GM12878 (cell line): ENCODE results near the gene LHX6. TPM values are rescaled to one million over a fixed set of nuclear protein-coding genes. Genes with fewer than 3 reads are reported as not detected.

Experiments
- ATAC-seq: fragments of 200-7000 bp; cut with Tn5 transposase; 3 replicates; pipeline ENCODE4 v1.9.1; 2020; ENCODE audit warnings: mild to moderate bottlenecking, moderate library complexity
- BruUV-seq: library from RNA; stranded (reverse); fragments of 400-500 nt; replicated peaks from 2 replicates; lab custom pipeline; 2021; lab: Mats Ljungman, UMichigan
- CTCF ChIA-PET: fragments of 300-600 bp; sonication (Branson Sonifier 250); formaldehyde crosslinking; extraction: SDS; loops from one replicate; lab custom pipeline; 2021; ENCODE audit warnings: inconsistent platforms; lab: Yijun Ruan, JAX
- POLR2A ChIA-PET: fragments of 350-600 bp; formaldehyde crosslinking; extraction: SDS; loops from one replicate; lab custom pipeline; 2021; ENCODE audit warnings: inconsistent platforms; lab: Charles Lee
- RAD21 ChIA-PET: fragments of 300-600 bp; sonication (Branson Sonifier 250); formaldehyde crosslinking; loops from one replicate; lab custom pipeline; 2023; ENCODE audit warnings: antibody characterized with exemption; ENCODE audit not compliant: unreplicated experiment; lab: Charles Lee
- SMC1A ChIA-PET: fragments of 300-600 bp; sonication (Branson Sonifier 250); formaldehyde crosslinking; loops from one replicate; lab custom pipeline; 2023; ENCODE audit not compliant: unreplicated experiment, uncharacterized antibody; lab: Charles Lee
- DNase-seq: peaks from one replicate; pipeline ENCODE4 v3.0.0-alpha.2; 2011; ENCODE audit warnings: low read depth, low spot score
- FAIRE-seq: peaks from 3 replicates; lab custom pipeline; 2011; peaks lifted over from hg19 to GRCh38; lab: Jason Lieb, UNC
- H2AFZ ChIP-seq: 2 replicates; pipeline ENCODE4 v1.6.0; 2011; ENCODE audit warnings: low read depth, low read length, control low read depth; ENCODE audit not compliant: control insufficient read depth
- H3K27ac ChIP-seq: 2 replicates; pipeline ENCODE4 v1.5.1; 2011; ENCODE audit warnings: control low read depth; ENCODE audit not compliant: control insufficient read depth, insufficient read depth
- H3K27me3 ChIP-seq, 2 experiments: replicated peaks in 1 of 2; 2 replicates each; pipeline versions ENCODE4 v1.6.0 to v1.6.1; 2011; ENCODE audit warnings: low read length in 1 of 2; ENCODE audit not compliant: control insufficient read depth in 2 of 2, insufficient read depth in 2 of 2
- H3K36me3 ChIP-seq, 2 experiments: 2 replicates each; pipeline ENCODE4 v1.5.1; 2011; ENCODE audit warnings: low read length in 1 of 2; ENCODE audit not compliant: control insufficient read depth in 2 of 2, insufficient read depth in 2 of 2
- H3K4me1 ChIP-seq: 2 replicates; pipeline ENCODE4 v1.6.1; 2011; ENCODE audit warnings: mild to moderate bottlenecking, low read length, moderate library complexity, mixed read lengths; ENCODE audit not compliant: control insufficient read depth, insufficient read depth
- H3K4me2 ChIP-seq: 2 replicates; pipeline ENCODE4 v1.6.0; 2011; ENCODE audit warnings: control low read depth; ENCODE audit not compliant: control insufficient read depth, insufficient read depth
- H3K4me3 ChIP-seq: fragments of 200-600 bp; sonication (generic); 2 replicates; pipeline ENCODE4 v1.5.1; 2016
- H3K79me2 ChIP-seq: 2 replicates; pipeline ENCODE4 v1.6.0; 2011; ENCODE audit warnings: low read length; ENCODE audit not compliant: control insufficient read depth, insufficient read depth
- H3K9ac ChIP-seq: 2 replicates; pipeline ENCODE4 v1.8.0; 2011; ENCODE audit warnings: low read length, control low read depth, mixed read lengths; ENCODE audit not compliant: control insufficient read depth, insufficient read depth
- H3K9me3 ChIP-seq: replicated peaks from 3 replicates; pipeline ENCODE4 v1.5.1; 2011; ENCODE audit warnings: mild to moderate bottlenecking, low read length; ENCODE audit not compliant: control insufficient read depth, insufficient read depth
- H4K20me1 ChIP-seq: 2 replicates; pipeline ENCODE4 v1.6.0; 2011; ENCODE audit not compliant: control insufficient read depth, insufficient read depth
- EED ChIP-seq: sonication (generic); IDR thresholded peaks from 2 replicates; pipeline ENCODE4 v1.6.1; 2016; ENCODE audit warnings: antibody characterized with exemption, low read depth
- FOS ChIP-seq: IDR thresholded peaks from 3 replicates; pipeline ENCODE4 v1.6.1; 2011; ENCODE audit warnings: borderline replicate concordance; ENCODE audit not compliant: insufficient read length; ENCODE audit errors: extremely low read depth
- MYB ChIP-seq: fragments of 150-350 bp; IDR thresholded peaks from 2 replicates; pipeline ENCODE4 v1.6.1; 2014; ENCODE audit warnings: mild to moderate bottlenecking, low read depth, low read length, borderline replicate concordance
- RB1 ChIP-seq: fragments of 450-650 bp; formaldehyde crosslinking; IDR thresholded peaks from 2 replicates; pipeline ENCODE4 v1.6.1; 2017; ENCODE audit warnings: mild to moderate bottlenecking, borderline replicate concordance
- SP1 ChIP-seq: IDR thresholded peaks from one replicate; pipeline ENCODE4 v1.6.1; 2011; ENCODE audit warnings: low read depth, low read length
- STAT3 ChIP-seq: IDR thresholded peaks from 2 replicates; pipeline ENCODE4 v1.6.1; 2011; ENCODE audit warnings: low read depth, low read length, improper control_type of control experiment
- YBX1 ChIP-seq: fragments of 450-650 bp; IDR thresholded peaks from 2 replicates; pipeline ENCODE4 v1.6.1; 2016; ENCODE audit warnings: antibody characterized with exemption
- ZNF217 ChIP-seq: fragments of 450-650 bp; IDR thresholded peaks from 2 replicates; pipeline ENCODE4 v1.6.1; 2017; ENCODE audit warnings: antibody characterized with exemption, mild to moderate bottlenecking
- ZNF622 ChIP-seq: fragments of 450-650 bp; IDR thresholded peaks from 2 replicates; pipeline ENCODE4 v1.6.1; 2017; ENCODE audit warnings: mild to moderate bottlenecking, inconsistent platforms
- WGBS: methylation state at CpG from one replicate; pipeline ENCODE4 v1.1.6; 2016; ENCODE audit warnings: low lambda C conversion rate; ENCODE audit not compliant: insufficient replicate concordance, insufficient coverage; ENCODE audit errors: missing lambda C conversion rate; 5-methylcytosine and 5-hydroxymethylcytosine counted together
- in situ Hi-C: fragments of 300-500 bp; cut with MboI; formaldehyde crosslinking; loops from 9 replicates; pipeline ENCODE4 v1.14.3; 2018; ENCODE audit warnings: mixed read lengths
- intact Hi-C: fragments of 100-400 bp; cut with micrococcal nuclease; formaldehyde crosslinking; loops from one replicate; pipeline ENCODE4 v1.14.2; 2022; ENCODE audit not compliant: unreplicated experiment
- polyA plus RNA-seq, 11 experiments: library from polyadenylated mRNA; depleted of rRNA in 4 of 11; unstranded in 6 of 11; stranded (reverse) in 5 of 11; fragments of >200 nt; fragmentation: Nextera tagmentation in 4 of 11; fragmentation: Illumina TruSeq in 1 of 11; extraction: Ambion mirVana in 4 of 11; extraction: Trizol in 1 of 11; gene quantifications; 1 replicate in 1 of 11; 2 replicates in 10 of 11; pipeline versions ENCODE4 v1.2.1 to v1.2.3, GENCODE V29; 2011 to 2016; ENCODE audit warnings: inconsistent platforms in 2 of 11, missing spikeins in 2 of 11, low read depth in 1 of 11
- total RNA-seq, 4 experiments: library from RNA; depleted of rRNA in 3 of 4; stranded (reverse); fragments of >200 nt in 3 of 4; fragmentation: Illumina TruSeq in 1 of 4; extraction: Trizol in 1 of 4; gene quantifications; 2 replicates each; pipeline versions ENCODE4 v1.2.1 to v1.2.3, GENCODE V29; 2013 to 2021
- TF ChIP-seq, protein P1 (sequence below): fragments of 450-650 bp; IDR thresholded peaks from 2 replicates; pipeline ENCODE4 v1.6.1; 2017; ENCODE audit warnings: low read depth, mild to moderate bottlenecking, moderate library complexity

The LHX6 gene
- total and polyA plus RNA-seq, 10 of the 15 experiments (the other 5 are each of a cell fraction or from before 2014, with no cell fraction given) = not detected

GRCh38 chr9:122207096-122207495 lies 21.7 kb downstream of the LHX6 start (continued):
- no peak for TF ChIP-seq FOS

GRCh38 chr9:122206118-122207046 lies 22.4 kb downstream of the LHX6 start:
- H4K20me1 ChIP-seq = no peaks in the 10 kb centered on the region
- in situ Hi-C loops (no loop called here), intact Hi-C loops (no loop called here)
- H3K4me2 ChIP-seq = no peak overlapping the region
- no peaks in the 10 kb centered on the region for H3K79me2 ChIP-seq
- H3K4me3 ChIP-seq = no peak overlapping the region
- 22% methylated on average over 9 of the region's 9 CpGs for WGBS
- ChIA-PET RAD21 (no interaction called here), SMC1A (no interaction called here), POLR2A (no interaction called here), CTCF (interaction anchor here (0.5 to 1.2 kb wide), 2 partner anchors 22 to 81 kb away, joined by 3 to 4 read pairs; no protein-coding TSS in a partner anchor)
- H3K36me3 ChIP-seq = no peaks in the 10 kb centered on the region
- no peaks in the 10 kb centered on the region for H3K4me1 ChIP-seq
- FAIRE-seq = no peak
- no peak overlapping the region for H2AFZ ChIP-seq
- DNase-seq = no peak
- no peaks in the 10 kb centered on the region; a peak in 2 of 4 replicates for H3K27me3 ChIP-seq
- BruUV-seq = no TSS peak
- ATAC-seq = no peak
- TF ChIP-seq, protein P1, sequence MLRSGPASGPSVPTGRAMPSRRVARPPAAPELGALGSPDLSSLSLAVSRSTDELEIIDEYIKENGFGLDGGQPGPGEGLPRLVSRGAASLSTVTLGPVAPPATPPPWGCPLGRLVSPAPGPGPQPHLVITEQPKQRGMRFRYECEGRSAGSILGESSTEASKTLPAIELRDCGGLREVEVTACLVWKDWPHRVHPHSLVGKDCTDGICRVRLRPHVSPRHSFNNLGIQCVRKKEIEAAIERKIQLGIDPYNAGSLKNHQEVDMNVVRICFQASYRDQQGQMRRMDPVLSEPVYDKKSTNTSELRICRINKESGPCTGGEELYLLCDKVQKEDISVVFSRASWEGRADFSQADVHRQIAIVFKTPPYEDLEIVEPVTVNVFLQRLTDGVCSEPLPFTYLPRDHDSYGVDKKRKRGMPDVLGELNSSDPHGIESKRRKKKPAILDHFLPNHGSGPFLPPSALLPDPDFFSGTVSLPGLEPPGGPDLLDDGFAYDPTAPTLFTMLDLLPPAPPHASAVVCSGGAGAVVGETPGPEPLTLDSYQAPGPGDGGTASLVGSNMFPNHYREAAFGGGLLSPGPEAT = no peak
- TF ChIP-seq EED (no peak), ZNF217 (no peak), SP1 (no peak), RB1 (no peak), MYB (no peak), YBX1 (no peak), ZNF622 (no peak), STAT3 (no peak)
- H3K27ac ChIP-seq = no peak overlapping the region
- H3K9ac ChIP-seq = no peak overlapping the region
- H3K9me3 ChIP-seq = no peaks in the 10 kb centered on the region
